Stimulated activated CD4-positive, alpha-beta T cell treated with anti-CD3 and anti-CD28 coated beads, TNF-alpha, amount 100 ng/mL, for 48 hours (primary cell): ENCODE data around the gene PDLIM3.
"Not testable (repeated sequence)": the region's sequence is repeated elsewhere in the genome, so short reads cannot be mapped to it uniquely, and the experiment has no call there.

Experiments used
- DNase-seq, 3 donors: peaks; one replicate each; pipeline ENCODE4 v3.0.0-alpha.2; 2020; ENCODE audit warnings: low read depth in 3 of 3

The PDLIM3 gene

DNA sequence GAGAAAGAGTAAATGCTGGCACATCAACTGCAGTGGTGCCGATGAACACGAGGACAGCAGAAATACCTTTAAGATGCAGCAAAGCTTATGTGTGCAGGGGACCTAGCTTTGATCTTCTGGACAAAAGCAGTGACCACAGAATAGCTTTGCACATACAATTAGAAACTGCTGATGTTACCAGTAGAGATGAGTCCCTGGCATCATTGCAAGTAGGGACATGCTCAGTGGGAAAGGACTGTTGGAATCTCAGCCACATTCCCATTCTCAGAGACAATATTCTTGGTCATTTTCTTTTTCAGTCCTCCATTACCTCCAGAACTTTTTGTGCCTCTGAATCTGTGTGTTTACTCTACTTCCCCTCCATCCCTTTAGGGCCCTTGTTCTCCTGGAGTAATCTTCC lies 16.9 kb upstream of the PDLIM3 start:
- DNase-seq = no peak

DNA sequence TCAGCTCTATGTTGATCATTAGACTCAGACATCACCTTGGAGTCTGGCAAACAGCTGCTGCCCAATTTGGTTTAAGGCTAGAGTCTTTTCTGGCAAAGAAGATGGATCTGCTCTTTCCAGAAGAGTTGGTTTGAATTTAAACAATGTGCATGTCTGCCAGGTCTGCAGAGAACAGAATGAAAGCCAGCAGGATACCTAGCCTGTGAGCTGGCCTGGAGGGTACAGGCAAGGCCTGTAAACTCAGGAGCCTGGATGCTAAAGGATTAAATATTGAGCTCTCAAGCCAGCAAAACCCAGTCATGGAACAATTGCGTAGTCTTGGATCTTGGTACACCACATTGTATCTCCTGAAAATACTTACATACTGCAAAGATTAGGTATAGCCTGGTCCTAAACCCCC lies 15.6 kb upstream of the PDLIM3 start:
- no peak for DNase-seq

GRCh38 chr4:185549095-185549639 lies 13.9 kb upstream of the PDLIM3 start:
- no peak for DNase-seq

GRCh38 chr4:185548587-185548986 lies 13.3 kb upstream of the PDLIM3 start:
- DNase-seq = no peak

- DNase-seq = no peak
These were observed 11.0 kb upstream of the PDLIM3 start for GRCh38 chr4:185546335-185546734.

GRCh38 chr4:185542626-185543315 lies 7.5 kb upstream of the PDLIM3 start:
- no peak for DNase-seq

- DNase-seq = no peak
These were observed 6.0 kb upstream of the PDLIM3 start for GRCh38 chr4:185541251-185541727.

- DNase-seq = no peak
These were observed 5.3 kb upstream of the PDLIM3 start for GRCh38 chr4:185540487-185541120.

DNA sequence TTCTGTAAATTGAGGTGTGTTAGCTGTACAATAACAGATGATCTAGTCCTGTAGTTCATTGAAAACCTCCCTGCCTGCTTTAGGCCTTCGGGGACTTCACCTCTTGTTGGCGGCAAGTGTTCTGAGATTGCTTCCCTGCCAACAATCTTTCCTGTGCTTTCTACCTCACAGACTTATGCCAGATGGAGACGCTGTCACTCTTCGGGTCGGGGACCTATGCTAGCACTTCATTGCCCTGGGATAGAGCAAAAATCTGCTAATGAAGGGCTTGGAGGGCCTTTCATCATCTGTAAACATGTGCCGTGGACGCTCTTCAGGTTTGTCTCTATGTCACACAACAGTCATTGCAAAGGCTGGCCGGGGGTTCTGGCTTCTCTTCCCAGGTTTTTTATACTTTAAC lies 4.7 kb upstream of the PDLIM3 start:
- no peak for DNase-seq

DNA sequence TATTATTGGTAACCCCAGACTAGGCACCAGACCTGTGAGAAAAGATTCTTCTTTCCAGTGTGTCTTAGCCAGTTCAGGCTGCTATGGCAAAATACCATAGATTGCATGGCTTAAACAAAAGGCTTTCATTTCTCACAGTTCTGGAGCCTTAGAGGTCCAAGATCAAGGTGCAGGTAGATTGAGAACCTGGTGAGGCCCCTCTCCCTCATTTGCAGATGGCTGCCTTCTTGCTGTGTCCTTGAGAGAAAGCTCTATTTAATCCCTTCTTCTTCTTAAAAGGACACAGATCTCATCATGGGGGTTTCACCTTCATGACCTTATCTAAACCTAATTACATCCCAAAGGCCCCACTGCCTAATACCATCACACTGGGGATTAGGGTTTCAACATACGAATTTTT lies 3.5 kb upstream of the PDLIM3 start:
- DNase-seq = no peak

GRCh38 chr4:185536411-185536709 lies 1.1 kb upstream of the PDLIM3 start:
- DNase-seq = no peak

DNA sequence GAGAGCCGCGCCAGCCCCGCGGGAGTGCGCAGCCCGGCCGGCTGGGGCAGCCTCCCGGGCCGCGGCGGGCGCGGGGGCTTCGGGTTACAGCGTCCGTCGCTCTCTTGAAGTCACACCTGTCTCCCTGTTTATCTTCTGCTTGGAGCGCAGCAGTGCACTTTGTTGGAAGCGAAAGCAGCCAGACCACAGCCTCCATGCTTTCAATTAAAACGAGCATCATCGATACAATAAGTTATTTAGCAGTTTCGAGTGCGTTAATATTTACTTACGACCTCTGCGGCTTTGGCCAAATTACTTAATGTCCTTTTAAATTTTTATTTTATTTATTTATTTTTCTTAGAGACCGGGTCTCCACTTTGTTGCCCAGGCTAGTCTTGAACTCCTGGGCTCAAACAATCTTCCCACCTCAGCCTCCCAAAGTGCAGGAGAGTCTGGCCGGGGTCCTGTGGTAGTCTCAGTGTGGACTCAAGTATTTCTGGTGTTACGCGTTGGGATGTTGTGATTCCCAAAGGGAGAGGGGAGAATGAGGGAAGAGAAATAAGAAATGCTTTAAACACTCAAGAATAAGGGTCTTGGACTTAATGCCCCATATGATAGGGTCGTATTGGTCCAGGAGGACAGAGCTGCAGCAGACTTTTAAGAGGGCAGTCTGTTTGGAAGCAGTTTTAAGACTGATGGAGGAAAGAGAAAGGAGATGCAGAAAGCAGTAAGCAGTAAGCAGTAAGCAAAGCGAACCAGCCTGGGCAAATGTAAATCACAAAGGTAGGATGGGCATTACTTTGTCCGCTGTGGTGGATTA lies 504 bp upstream of the PDLIM3 start:
- DNase-seq = no peak

DNA sequence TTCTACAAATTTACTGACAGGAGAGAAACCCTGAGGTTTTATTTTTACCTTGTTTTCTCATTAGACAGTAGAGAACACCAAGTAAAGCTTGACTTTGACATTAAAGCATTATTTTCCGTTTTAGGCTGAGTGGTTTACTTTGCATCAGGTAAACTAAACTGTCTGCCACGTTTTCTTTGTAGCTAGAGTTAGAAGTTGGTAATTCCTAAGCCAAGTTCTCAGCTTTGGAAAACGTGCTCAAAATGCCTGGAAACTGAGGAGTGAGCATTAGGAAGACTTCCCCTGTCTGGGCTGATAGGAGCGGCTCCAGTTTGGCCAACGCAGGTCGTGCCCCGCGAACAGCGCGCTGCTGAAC lies 819 bp downstream of the PDLIM3 start:
- DNase-seq = no peak

GRCh38 chr4:185532795-185533324 lies 2.4 kb downstream of the PDLIM3 start:
- DNase-seq = no peak

- no peak for DNase-seq
These were observed 3.0 kb downstream of the PDLIM3 start for GRCh38 chr4:185532293-185532692.

GRCh38 chr4:185531654-185532053 lies 3.7 kb downstream of the PDLIM3 start:
- DNase-seq = not testable (repeated sequence)

GRCh38 chr4:185529413-185529812 lies 5.9 kb downstream of the PDLIM3 start:
- DNase-seq = no peak

DNA sequence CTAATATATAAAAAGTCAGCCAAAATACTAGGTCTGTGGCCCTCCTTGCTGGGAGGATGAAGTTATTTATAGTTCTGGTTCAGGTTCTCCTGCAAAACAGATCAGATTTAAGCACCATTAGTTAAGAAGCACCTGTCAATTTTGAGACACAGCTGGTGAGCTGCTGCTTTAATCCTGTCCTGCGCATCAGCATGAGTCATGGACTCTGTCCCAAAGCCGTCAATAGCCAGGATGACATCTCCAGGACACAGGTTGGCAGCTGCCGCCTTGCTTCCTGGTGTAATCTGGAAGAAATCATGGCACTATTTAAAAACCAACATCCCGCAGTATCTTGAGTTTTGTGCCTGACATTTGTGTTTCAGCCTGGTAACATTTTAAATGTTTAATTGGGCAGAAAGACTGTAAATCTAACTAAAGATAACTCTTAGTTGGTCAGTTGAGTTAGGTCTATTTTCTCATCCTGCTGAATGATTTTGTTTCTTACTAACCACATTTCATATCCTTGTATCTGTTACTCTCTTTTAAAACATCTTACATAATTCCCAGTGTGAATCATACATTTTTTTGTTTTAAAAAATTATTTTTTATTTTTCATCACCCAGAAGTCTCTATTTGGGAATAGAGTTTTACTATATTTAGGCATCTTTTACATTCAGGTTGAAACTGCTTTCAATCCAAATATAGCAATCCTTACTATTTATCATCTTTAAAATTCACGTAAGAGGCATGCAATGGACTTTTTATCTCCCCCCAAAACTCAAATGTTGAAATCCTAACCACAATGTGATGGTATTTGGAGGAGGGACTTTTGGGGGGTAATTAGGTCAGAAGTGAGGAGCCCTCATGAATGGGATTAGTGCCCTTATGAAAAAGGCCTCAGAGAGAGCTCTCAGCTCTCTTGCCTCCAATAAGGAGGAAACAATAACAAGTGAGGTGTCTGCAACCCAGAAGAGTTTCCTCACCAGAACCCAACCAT lies 10.1 kb downstream of the PDLIM3 start:
- no peak for DNase-seq

- DNase-seq = no peak
These were observed 11.4 kb downstream of the PDLIM3 start for GRCh38 chr4:185523862-185524261.

DNA sequence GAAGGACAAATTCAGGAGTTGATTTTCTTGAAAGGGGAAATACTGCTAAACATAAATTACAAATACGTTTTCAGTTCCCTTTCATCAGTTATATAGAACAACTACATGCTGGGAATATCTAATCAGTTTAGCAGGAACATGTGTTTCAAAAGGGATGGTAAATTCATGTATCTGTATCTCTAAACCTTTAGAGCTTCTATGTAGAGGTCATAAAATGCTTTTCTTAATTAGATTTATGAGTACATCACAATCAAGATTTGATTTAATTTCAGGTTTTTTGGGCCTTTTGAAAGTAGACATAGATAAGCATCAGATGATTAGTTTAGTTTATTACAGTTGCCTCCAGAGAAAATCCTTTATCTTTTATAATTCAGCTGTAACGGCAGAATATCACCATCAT lies 12.9 kb downstream of the PDLIM3 start:
- no peak for DNase-seq

DNA sequence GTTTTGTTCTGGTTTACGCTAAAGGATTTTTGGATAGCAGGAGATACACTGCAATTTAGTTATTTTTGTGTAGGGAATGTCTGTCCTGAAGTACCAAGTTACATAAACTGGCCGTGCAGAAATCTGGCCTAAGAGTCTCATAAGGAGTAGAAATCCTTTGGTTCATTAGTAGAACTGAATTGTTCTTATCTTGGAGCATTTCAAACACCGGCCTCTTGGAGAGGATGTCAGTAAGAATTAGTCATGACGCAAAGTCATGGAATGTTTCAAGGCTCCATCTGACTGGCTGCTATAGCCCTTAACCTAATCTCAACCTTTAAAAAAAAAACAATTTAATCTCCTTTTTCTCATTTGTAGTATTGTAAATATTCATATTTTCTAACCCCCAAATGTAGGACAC lies 15.2 kb downstream of the PDLIM3 start:
- no peak for DNase-seq
